ENCODE data around the gene RMI2. TPM values are rescaled to one million over a fixed set of nuclear protein-coding genes. Genes with fewer than 3 reads are reported as not detected.
A peak's percentile ranks its signal among the peaks of the same experiment; 100 is the strongest.

RMI2 gene
- total and polyA plus RNA-seq, 9 of the 15 experiments (the other 6 are each of a cell fraction or from before 2014, with no cell fraction given), result 8.0 to 43.4 (median 32.5) TPM

DNA sequence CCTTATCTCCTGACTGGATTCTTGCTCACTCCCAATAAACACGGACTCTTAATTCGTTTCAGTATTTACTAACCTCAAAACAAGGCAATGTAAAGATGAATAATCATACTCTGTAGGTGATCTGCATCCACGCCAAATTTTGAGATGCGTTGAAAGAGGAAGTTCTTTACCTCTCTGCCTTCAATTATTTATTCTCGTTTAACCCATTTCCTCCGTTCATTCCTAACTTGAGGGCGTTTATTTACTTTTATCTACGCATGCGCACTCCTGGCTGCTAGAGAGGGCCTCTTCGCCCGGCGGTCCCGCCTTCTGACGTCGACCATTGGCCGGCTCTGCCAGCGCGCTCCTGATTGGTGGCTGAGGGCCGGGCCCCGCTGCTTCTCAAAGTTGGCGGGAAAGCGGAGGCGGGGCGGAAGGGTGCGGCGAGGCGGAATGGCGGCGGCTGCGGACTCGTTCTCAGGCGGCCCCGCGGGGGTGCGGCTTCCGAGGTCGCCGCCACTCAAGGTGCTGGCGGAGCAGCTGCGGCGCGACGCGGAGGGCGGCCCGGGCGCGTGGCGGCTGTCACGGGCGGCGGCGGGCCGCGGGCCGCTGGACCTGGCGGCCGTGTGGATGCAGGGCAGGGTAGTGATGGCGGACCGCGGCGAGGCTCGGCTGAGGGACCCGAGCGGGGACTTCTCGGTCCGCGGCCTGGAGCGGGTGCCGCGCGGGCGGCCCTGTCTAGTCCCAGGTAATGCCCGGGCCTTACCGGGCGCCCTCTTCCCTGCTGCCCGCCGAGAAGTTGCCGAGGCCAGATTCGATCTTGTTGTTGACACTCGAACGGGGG, at the start of gene RMI2 (continued):
- TF ChIP-seq, protein P1, sequence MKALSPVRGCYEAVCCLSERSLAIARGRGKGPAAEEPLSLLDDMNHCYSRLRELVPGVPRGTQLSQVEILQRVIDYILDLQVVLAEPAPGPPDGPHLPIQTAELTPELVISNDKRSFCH (CRISPR knock-in tag; IDR thresholded peaks at IDR 0.05), result no peak
- TF ChIP-seq, protein P1 (tag; IDR thresholded peaks at IDR 0.05), result peak; percentile 66
- TF ChIP-seq, protein P2, sequence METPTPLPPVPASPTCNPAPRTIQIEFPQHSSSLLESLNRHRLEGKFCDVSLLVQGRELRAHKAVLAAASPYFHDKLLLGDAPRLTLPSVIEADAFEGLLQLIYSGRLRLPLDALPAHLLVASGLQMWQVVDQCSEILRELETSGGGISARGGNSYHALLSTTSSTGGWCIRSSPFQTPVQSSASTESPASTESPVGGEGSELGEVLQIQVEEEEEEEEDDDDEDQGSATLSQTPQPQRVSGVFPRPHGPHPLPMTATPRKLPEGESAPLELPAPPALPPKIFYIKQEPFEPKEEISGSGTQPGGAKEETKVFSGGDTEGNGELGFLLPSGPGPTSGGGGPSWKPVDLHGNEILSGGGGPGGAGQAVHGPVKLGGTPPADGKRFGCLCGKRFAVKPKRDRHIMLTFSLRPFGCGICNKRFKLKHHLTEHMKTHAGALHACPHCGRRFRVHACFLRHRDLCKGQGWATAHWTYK (CRISPR knock-in tag; IDR thresholded peaks at IDR 0.05), result peak; percentile 62; the same call in 1 of the 2 replicates
- no peak for TF ChIP-seq POU5F1 (IDR thresholded peaks at IDR 0.05; ENCODE audit: borderline replicate concordance, low read depth, low read length, partially characterized antibody)
- TF ChIP-seq CAMTA2 (CRISPR knock-in tag; conservative IDR thresholded peaks at IDR 0.05), result 0 out of 2 replicates have a peak, but pooled peaks have one; percentile 59
- TF ChIP-seq SMAD4 (CRISPR knock-in tag; conservative IDR thresholded peaks at IDR 0.05), result peak; percentile 72
- peak; percentile 77 to 90 for TF ChIP-seq MNT (conservative IDR thresholded peaks at IDR 0.05)
- TF ChIP-seq KDM5B (IDR thresholded peaks at IDR 0.05; ENCODE audit: insufficient replicate concordance, low read depth, low read length), result peak; percentile 86
- TF ChIP-seq RBM25 (IDR thresholded peaks at IDR 0.05; ENCODE audit: low read depth, low read length, severe bottlenecking), result peak; percentile 97
- TF ChIP-seq MBD2 (IDR thresholded peaks at IDR 0.05; ENCODE audit: borderline replicate concordance, low read depth), result peak; percentile 88; the same call in 1 of the 2 replicates
- TF ChIP-seq ESRRA (IDR thresholded peaks at IDR 0.05; ENCODE audit: borderline replicate concordance, low read depth), result 0 out of 2 replicates have a peak, but pooled peaks have one; percentile 31
- TF ChIP-seq ATF7 (IDR thresholded peaks at IDR 0.05), result peak; percentile 62; the same call in 1 of the 2 replicates
- no peak for TF ChIP-seq CBFB (CRISPR knock-in tag; IDR thresholded peaks at IDR 0.05)
- peak; percentile 55; the same call in 1 of the 2 replicates for TF ChIP-seq RNF2 (IDR thresholded peaks at IDR 0.05)
- TF ChIP-seq FOXA3 (CRISPR knock-in tag; conservative IDR thresholded peaks at IDR 0.05 in 1 of 2, IDR thresholded peaks at IDR 0.05 in 1 of 2), result peak in 1 of 2 experiments; percentile 43; a peak in 1 of 4 replicates
- TF ChIP-seq, protein P3, sequence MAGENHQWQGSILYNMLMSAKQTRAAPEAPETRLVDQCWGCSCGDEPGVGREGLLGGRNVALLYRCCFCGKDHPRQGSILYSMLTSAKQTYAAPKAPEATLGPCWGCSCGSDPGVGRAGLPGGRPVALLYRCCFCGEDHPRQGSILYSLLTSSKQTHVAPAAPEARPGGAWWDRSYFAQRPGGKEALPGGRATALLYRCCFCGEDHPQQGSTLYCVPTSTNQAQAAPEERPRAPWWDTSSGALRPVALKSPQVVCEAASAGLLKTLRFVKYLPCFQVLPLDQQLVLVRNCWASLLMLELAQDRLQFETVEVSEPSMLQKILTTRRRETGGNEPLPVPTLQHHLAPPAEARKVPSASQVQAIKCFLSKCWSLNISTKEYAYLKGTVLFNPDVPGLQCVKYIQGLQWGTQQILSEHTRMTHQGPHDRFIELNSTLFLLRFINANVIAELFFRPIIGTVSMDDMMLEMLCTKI (IDR thresholded peaks at IDR 0.05; ENCODE audit: partially characterized antibody), result no peak
- no peak for TF ChIP-seq NFIC (IDR thresholded peaks at IDR 0.05)
- no peak for TF ChIP-seq NCOR1 (IDR thresholded peaks at IDR 0.05)
- TF ChIP-seq ZNF24 (IDR thresholded peaks at IDR 0.05), result peak; percentile 59
- no peak for TF ChIP-seq ZNF23 (CRISPR knock-in tag; IDR thresholded peaks at IDR 0.05)
- TF ChIP-seq CCNT2 (IDR thresholded peaks at IDR 0.05; ENCODE audit: borderline replicate concordance, extremely low read depth, insufficient read length, low read depth, low read length), result peak; percentile 30
- peak; percentile 64 for TF ChIP-seq CREM (IDR thresholded peaks at IDR 0.05; ENCODE audit: low read depth)
- TF ChIP-seq ZNF668 (CRISPR knock-in tag; IDR thresholded peaks at IDR 0.05), result no peak
- TF ChIP-seq RB1 (IDR thresholded peaks at IDR 0.05; ENCODE audit: low read depth), result peak; percentile 100
